DOHH2 (cell line): ENCODE measurements around the gene CADPS.

Source experiments
- H3F3A ChIP-seq: fragments of 200-600 bp; sonication (generic), shearing (Covaris generic); 2 replicates; pipeline ENCODE4 v1.6.0; 2016; ENCODE audit warnings: antibody characterized with exemption, mild to moderate bottlenecking; ENCODE audit not compliant: control insufficient read depth, insufficient read depth
- H3K27ac ChIP-seq: fragments of 200-600 bp; sonication (generic); 2 replicates; pipeline ENCODE4 v1.5.1; 2014; ENCODE audit warnings: low read depth, mild to moderate bottlenecking, low read length, moderate library complexity
- H3K27me3 ChIP-seq: fragments of 200-600 bp; sonication (generic); 2 replicates; pipeline ENCODE4 v1.6.1; 2014; ENCODE audit warnings: mild to moderate bottlenecking, low read length, mixed read lengths; ENCODE audit not compliant: control insufficient read depth
- H3K36me3 ChIP-seq: fragments of 200-600 bp; sonication (generic); 2 replicates; pipeline ENCODE4 v1.6.1; 2014; ENCODE audit warnings: mild to moderate bottlenecking, low read length, moderate library complexity, mixed read lengths; ENCODE audit not compliant: control insufficient read depth
- H3K4me1 ChIP-seq: fragments of 200-600 bp; sonication (generic); 2 replicates; pipeline ENCODE4 v1.6.1; 2014; ENCODE audit warnings: mild to moderate bottlenecking, low read length, mixed read lengths; ENCODE audit not compliant: control insufficient read depth
- H3K4me2 ChIP-seq: fragments of 200-600 bp; sonication (generic); 2 replicates; pipeline ENCODE4 v1.6.0; 2014; ENCODE audit warnings: mild to moderate bottlenecking, low read length, moderate library complexity
- H3K4me3 ChIP-seq: fragments of 200-600 bp; sonication (generic); 2 replicates; pipeline ENCODE4 v1.5.1; 2014; ENCODE audit warnings: mild to moderate bottlenecking, low read length, mixed read lengths
- H3K79me2 ChIP-seq: fragments of 200-600 bp; sonication (generic); 2 replicates; pipeline ENCODE4 v1.6.1; 2014; ENCODE audit warnings: mild to moderate bottlenecking, low read length, mixed read lengths; ENCODE audit not compliant: control insufficient read depth
- H3K9me2 ChIP-seq: fragments of 200-600 bp; sonication (generic); replicated peaks from 2 replicates; pipeline ENCODE4 v1.6.1; 2014; ENCODE audit warnings: mild to moderate bottlenecking, low read length, mixed read lengths; ENCODE audit not compliant: control insufficient read depth
- H3K9me3 ChIP-seq: fragments of 200-600 bp; sonication (generic); 2 replicates; pipeline ENCODE4 v1.6.1; 2014; ENCODE audit warnings: antibody characterized with exemption, low read length, mixed read lengths; ENCODE audit not compliant: control insufficient read depth, insufficient read depth
- H4K20me1 ChIP-seq: fragments of 200-600 bp; sonication (generic); 2 replicates; pipeline ENCODE4 v1.6.0; 2014; ENCODE audit warnings: low read depth, mild to moderate bottlenecking, antibody characterized with exemption, low read length, moderate library complexity; ENCODE audit not compliant: control insufficient read depth, insufficient read depth
- CTCF ChIP-seq: fragments of 200-600 bp; sonication (generic); IDR thresholded peaks from one replicate; pipeline ENCODE4 v1.5.1; 2014; ENCODE audit warnings: antibody characterized with exemption, mild to moderate bottlenecking, low read depth, low read length; ENCODE audit not compliant: poor library complexity, severe bottlenecking
- EZH2phosphoT487 ChIP-seq: fragments of 200-600 bp; sonication (generic); IDR thresholded peaks from 2 replicates; pipeline ENCODE4 v1.6.1; 2017; ENCODE audit warnings: borderline replicate concordance, mild to moderate bottlenecking, antibody characterized with exemption, low read length, moderate library complexity, mixed read lengths

The CADPS gene

GRCh38 chr3:62686503-62687294 lies 188.5 kb downstream of the CADPS start:
- Histone ChIP-seq H3K27ac (no peak overlapping the region), H3K9me2 (no peaks in the 10 kb centered on the region), H3F3A (no peaks in the 10 kb centered on the region), H3K9me3 (no peaks in the 10 kb centered on the region), H3K27me3 (no peaks in the 10 kb centered on the region), H3K4me1 (peaks cover 31% of the 10 kb centered on the region), H3K4me3 (no peak overlapping the region), H3K36me3 (no peaks in the 10 kb centered on the region; the same call in 1 of the 2 replicates), H3K4me2 (no peak overlapping the region), H4K20me1 (no peaks in the 10 kb centered on the region), H3K79me2 (no peaks in the 10 kb centered on the region)
- TF ChIP-seq EZH2phosphoT487 = no peak
- no peak for TF ChIP-seq CTCF

GRCh38 chr3:62682826-62683225 lies 192.4 kb downstream of the CADPS start:
- Histone ChIP-seq H3K36me3 (no peaks in the 10 kb centered on the region), H4K20me1 (no peaks in the 10 kb centered on the region), H3K4me1 (peaks cover 37% of the 10 kb centered on the region), H3K9me3 (no peaks in the 10 kb centered on the region), H3K4me3 (no peak overlapping the region), H3F3A (0 out of 2 replicates have a peak, but pooled peaks cover 4% of the 10 kb centered on the region), H3K27ac (no peak overlapping the region), H3K27me3 (no peaks in the 10 kb centered on the region), H3K9me2 (no peaks in the 10 kb centered on the region; the same call in 1 of the 2 replicates), H3K79me2 (no peaks in the 10 kb centered on the region), H3K4me2 (no peak overlapping the region)
- no peak for TF ChIP-seq CTCF
- TF ChIP-seq EZH2phosphoT487 = no peak

GRCh38 chr3:62679988-62680387 lies 195.2 kb downstream of the CADPS start:
- no peaks in the 10 kb centered on the region for H4K20me1 ChIP-seq
- H3K36me3 ChIP-seq = peaks cover 15% of the 10 kb centered on the region
- no peaks in the 10 kb centered on the region for H3K9me3 ChIP-seq
- H3K4me1 ChIP-seq = peaks cover 48% of the 10 kb centered on the region
- TF ChIP-seq EZH2phosphoT487 (no peak), CTCF (no peak)
- no peaks in the 10 kb centered on the region for H3K27me3 ChIP-seq
- peaks cover 7% of the 10 kb centered on the region for H3K79me2 ChIP-seq
- no peak overlapping the region for H3K4me3 ChIP-seq
- H3K4me2 ChIP-seq = no peak overlapping the region
- H3K27ac ChIP-seq = no peak overlapping the region
- peaks cover 8% of the 10 kb centered on the region; the same call in 1 of the 2 replicates for H3F3A ChIP-seq
- no peaks in the 10 kb centered on the region; the same call in 1 of the 2 replicates for H3K9me2 ChIP-seq
